Neural progenitor cell (in vitro differentiated cells): ENCODE results near the gene CNN2. TPM values are rescaled to one million over a fixed set of nuclear protein-coding genes. Genes with fewer than 3 reads are reported as not detected.
A peak's percentile ranks its signal among the peaks of the same experiment; 100 is the strongest.

Experiments used
- DNase-seq: peaks from one replicate; pipeline ENCODE4 v3.0.0-alpha.2; 2016; ENCODE audit warnings: low spot score
- H2AFZ ChIP-seq: fragments of 200-600 bp; sonication (generic); replicated peaks from 2 replicates; pipeline ENCODE4 v1.6.1; 2016; ENCODE audit warnings: antibody characterized with exemption
- H3F3A ChIP-seq: fragments of 200-600 bp; sonication (generic); 2 replicates; pipeline ENCODE4 v1.6.1; 2016; ENCODE audit warnings: antibody characterized with exemption, low read depth
- H3K27ac ChIP-seq: fragments of 200-600 bp; sonication (generic); 2 replicates; pipeline ENCODE4 v1.5.1; 2016; ENCODE audit warnings: mild to moderate bottlenecking
- H3K27me3 ChIP-seq: fragments of 200-600 bp; sonication (generic); 2 replicates; pipeline ENCODE4 v1.6.1; 2016; ENCODE audit warnings: mild to moderate bottlenecking, moderate library complexity
- H3K36me3 ChIP-seq: fragments of 200-600 bp; sonication (generic); 2 replicates; pipeline ENCODE4 v1.5.1; 2016
- H3K4me1 ChIP-seq: fragments of 200-600 bp; sonication (generic); 2 replicates; pipeline ENCODE4 v1.6.1; 2016; ENCODE audit warnings: mixed run types
- H3K4me2 ChIP-seq: fragments of 200-600 bp; sonication (generic); 2 replicates; pipeline ENCODE4 v1.6.1; 2016
- H3K4me3 ChIP-seq: fragments of 200-600 bp; sonication (generic); 2 replicates; pipeline ENCODE4 v1.5.1; 2016
- H3K79me2 ChIP-seq: fragments of 200-600 bp; sonication (generic); 2 replicates; pipeline ENCODE4 v1.6.1; 2016; ENCODE audit warnings: low read depth
- H3K9ac ChIP-seq: fragments of 200-600 bp; sonication (generic); 2 replicates; pipeline ENCODE4 v1.6.1; 2016
- H3K9me3 ChIP-seq: fragments of 200-600 bp; sonication (generic); 2 replicates; pipeline ENCODE4 v1.5.1; 2016; ENCODE audit warnings: low read depth
- H4K20me1 ChIP-seq: fragments of 200-600 bp; sonication (generic); 2 replicates; pipeline ENCODE4 v1.6.1; 2016; ENCODE audit warnings: low read depth
- H3K27ac Mint-ChIP-seq: 3 replicates; pipeline ENCODE4 v1.8.0; 2021; ENCODE audit warnings: mixed read lengths
- H3K27me3 Mint-ChIP-seq: 2 replicates; pipeline ENCODE4 v1.8.0; 2022; ENCODE audit warnings: low read depth, mild to moderate bottlenecking, inconsistent platforms, moderate library complexity, mixed read lengths; ENCODE audit not compliant: insufficient read depth
- H3K36me3 Mint-ChIP-seq: 3 replicates; pipeline ENCODE4 v1.8.0; 2021; ENCODE audit warnings: mixed read lengths
- H3K4me1 Mint-ChIP-seq: 3 replicates; pipeline ENCODE4 v1.8.0; 2021; ENCODE audit warnings: mixed read lengths
- H3K4me3 Mint-ChIP-seq: 3 replicates; pipeline ENCODE4 v1.8.0; 2021; ENCODE audit warnings: mild to moderate bottlenecking, moderate library complexity, mixed read lengths
- H3K9me3 Mint-ChIP-seq: 3 replicates; pipeline ENCODE4 v1.8.0; 2020; ENCODE audit warnings: mixed read lengths
- EZH2 ChIP-seq: fragments of 200-600 bp; sonication (generic); IDR thresholded peaks from 2 replicates; pipeline ENCODE4 v1.6.1; 2017; ENCODE audit warnings: antibody characterized with exemption, mild to moderate bottlenecking, moderate library complexity
- EZH2phosphoT487 ChIP-seq: fragments of 200-600 bp; sonication (generic); IDR thresholded peaks from 2 replicates; pipeline ENCODE4 v1.6.1; 2017; ENCODE audit warnings: antibody characterized with exemption
- total RNA-seq: library from RNA; depleted of rRNA; stranded (reverse); fragments of >200 nt; gene quantifications from 2 replicates; pipeline ENCODE4 v1.2.3, GENCODE V29; 2015; ENCODE audit warnings: low replicate concordance
- TF ChIP-seq, protein P1 (sequence below): fragments of 200-600 bp; sonication (generic); IDR thresholded peaks from 2 replicates; pipeline ENCODE4 v1.5.1; 2017; ENCODE audit warnings: antibody characterized with exemption, mild to moderate bottlenecking

The CNN2 gene
- total RNA-seq, 1 donor from 2014 or later: 131 TPM

DNA sequence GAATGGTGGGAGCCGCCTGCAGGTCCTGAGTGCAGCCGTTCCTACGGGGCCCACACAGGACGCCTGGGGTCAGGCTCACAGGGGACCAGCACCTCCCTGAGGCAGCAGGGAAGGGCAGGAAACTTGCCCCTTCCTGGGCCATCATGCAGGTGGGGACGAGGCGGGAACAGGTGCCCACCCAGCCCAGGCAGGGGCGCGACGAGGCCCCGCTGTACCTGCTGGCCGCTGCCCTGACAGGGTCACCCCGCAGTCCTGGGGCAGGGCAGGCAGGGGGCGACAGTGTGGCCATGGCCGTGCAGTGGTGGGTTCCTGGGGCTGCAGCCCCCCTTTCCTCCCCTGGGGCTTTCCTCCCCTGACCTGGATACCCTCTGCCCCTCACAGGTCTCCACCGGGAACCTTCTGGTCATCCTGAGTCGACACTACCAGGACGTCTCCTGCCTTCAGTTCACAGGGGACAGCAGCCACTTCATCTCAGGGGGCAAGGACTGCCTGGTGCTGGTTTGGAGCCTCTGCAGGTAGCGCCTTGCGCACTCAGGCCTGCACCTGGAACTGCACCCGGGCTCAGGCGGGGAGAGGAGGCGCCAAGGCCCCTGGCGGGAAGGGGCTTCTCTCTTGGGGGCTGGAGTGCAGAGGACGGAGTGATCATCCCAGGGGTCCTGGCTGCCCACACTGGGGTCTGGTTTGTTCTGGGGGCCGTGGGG, 36.9 kb upstream of the CNN2 start:
- Mint-ChIP-seq H3K9me3 (no peaks in the 10 kb centered on the region), H3K4me3 (no peak overlapping the region), H3K36me3 (peaks cover 11% of the 10 kb centered on the region), H3K27me3 (peaks cover 8% of the 10 kb centered on the region), H3K27ac (no peak overlapping the region), H3K4me1 (peaks cover 5% of the 10 kb centered on the region)
- Histone ChIP-seq H3K36me3 (no peaks in the 10 kb centered on the region), H2AFZ (no peak overlapping the region), H3K4me2 (no peak overlapping the region), H3K9me3 (no peaks in the 10 kb centered on the region), H3F3A (peaks cover 19% of the 10 kb centered on the region), H3K27me3 (no peaks in the 10 kb centered on the region), H3K79me2 (peaks cover 13% of the 10 kb centered on the region), H3K4me3 (no peak overlapping the region), H3K27ac (no peak overlapping the region), H3K9ac (no peak overlapping the region), H3K4me1 (peaks cover 4% of the 10 kb centered on the region), H4K20me1 (peaks cover 13% of the 10 kb centered on the region)
- TF ChIP-seq EZH2 (no peak), EZH2phosphoT487 (no peak)
- TF ChIP-seq, protein P1, sequence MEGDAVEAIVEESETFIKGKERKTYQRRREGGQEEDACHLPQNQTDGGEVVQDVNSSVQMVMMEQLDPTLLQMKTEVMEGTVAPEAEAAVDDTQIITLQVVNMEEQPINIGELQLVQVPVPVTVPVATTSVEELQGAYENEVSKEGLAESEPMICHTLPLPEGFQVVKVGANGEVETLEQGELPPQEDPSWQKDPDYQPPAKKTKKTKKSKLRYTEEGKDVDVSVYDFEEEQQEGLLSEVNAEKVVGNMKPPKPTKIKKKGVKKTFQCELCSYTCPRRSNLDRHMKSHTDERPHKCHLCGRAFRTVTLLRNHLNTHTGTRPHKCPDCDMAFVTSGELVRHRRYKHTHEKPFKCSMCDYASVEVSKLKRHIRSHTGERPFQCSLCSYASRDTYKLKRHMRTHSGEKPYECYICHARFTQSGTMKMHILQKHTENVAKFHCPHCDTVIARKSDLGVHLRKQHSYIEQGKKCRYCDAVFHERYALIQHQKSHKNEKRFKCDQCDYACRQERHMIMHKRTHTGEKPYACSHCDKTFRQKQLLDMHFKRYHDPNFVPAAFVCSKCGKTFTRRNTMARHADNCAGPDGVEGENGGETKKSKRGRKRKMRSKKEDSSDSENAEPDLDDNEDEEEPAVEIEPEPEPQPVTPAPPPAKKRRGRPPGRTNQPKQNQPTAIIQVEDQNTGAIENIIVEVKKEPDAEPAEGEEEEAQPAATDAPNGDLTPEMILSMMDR: peak; percentile 39
- DNase-seq: no peak

DNA sequence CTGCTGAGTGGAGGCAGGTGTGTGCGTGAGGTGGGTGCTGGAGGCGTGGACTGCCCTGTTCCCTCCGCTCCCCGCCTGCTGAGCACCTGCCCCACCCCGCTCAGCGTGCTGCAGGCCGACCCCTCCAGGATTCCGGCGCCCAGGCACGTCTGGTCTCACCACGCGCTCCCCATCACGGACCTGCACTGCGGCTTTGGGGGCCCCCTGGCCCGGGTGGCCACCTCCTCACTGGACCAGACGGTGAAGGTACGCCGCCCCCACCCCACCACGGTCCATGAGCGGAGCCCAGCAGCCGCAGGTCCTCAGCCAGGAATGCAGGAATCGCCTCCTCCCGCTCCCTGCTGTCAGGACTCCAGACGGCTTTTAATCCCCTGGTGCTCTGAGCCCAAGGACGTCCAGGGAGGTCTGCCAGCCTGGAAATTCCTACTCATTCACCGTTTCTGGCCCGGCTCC, 36.3 kb upstream of the CNN2 start:
- peaks cover 19% of the 10 kb centered on the region for H3F3A ChIP-seq
- H2AFZ ChIP-seq: no peak overlapping the region
- H3K4me2 ChIP-seq: no peak overlapping the region
- Mint-ChIP-seq H3K9me3 (no peaks in the 10 kb centered on the region), H3K4me3 (no peak overlapping the region), H3K36me3 (peaks cover 11% of the 10 kb centered on the region), H3K27me3 (peaks cover 6% of the 10 kb centered on the region), H3K27ac (no peak overlapping the region), H3K4me1 (no peaks in the 10 kb centered on the region)
- H3K27me3 ChIP-seq: peaks cover 2% of the 10 kb centered on the region
- peak; percentile 30 for DNase-seq
- H4K20me1 ChIP-seq: peaks cover 16% of the 10 kb centered on the region
- peaks cover under 1% of the 10 kb centered on the region for H3K4me1 ChIP-seq
- H3K27ac ChIP-seq: no peak overlapping the region
- H3K9ac ChIP-seq: no peak overlapping the region
- H3K9me3 ChIP-seq: no peaks in the 10 kb centered on the region
- H3K36me3 ChIP-seq: no peaks in the 10 kb centered on the region
- no peak overlapping the region for H3K4me3 ChIP-seq
- no peak for TF ChIP-seq EZH2phosphoT487
- TF ChIP-seq EZH2: no peak
- TF ChIP-seq, protein P1: no peak
- peaks cover 8% of the 10 kb centered on the region for H3K79me2 ChIP-seq

DNA sequence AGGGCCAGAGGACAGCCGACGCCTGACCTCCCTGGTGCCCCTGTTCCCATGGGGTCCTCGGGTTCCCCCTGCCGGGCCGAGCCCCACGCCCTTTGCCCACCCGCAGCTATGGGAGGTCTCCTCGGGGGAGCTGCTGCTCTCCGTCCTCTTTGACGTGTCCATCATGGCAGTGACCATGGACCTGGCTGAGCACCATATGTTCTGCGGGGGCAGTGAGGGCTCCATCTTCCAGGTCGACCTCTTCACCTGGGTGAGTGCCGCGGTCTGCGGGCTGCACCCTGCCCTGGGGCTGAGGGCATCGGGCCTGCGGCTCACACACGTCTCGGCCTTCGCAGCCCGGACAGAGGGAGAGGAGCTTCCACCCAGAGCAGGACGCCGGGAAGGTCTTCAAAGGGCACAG, 35.7 kb upstream of the CNN2 start:
- TF ChIP-seq EZH2 (no peak), EZH2phosphoT487 (no peak)
- Histone ChIP-seq H2AFZ (no peak overlapping the region), H4K20me1 (peaks cover 16% of the 10 kb centered on the region), H3K4me2 (no peak overlapping the region), H3K9ac (no peak overlapping the region), H3K27ac (no peak overlapping the region), H3K4me3 (no peak overlapping the region), H3K9me3 (no peaks in the 10 kb centered on the region), H3K4me1 (no peaks in the 10 kb centered on the region), H3K27me3 (peaks cover 8% of the 10 kb centered on the region), H3K79me2 (peaks cover 2% of the 10 kb centered on the region), H3F3A (peaks cover 16% of the 10 kb centered on the region), H3K36me3 (no peaks in the 10 kb centered on the region)
- no peaks in the 10 kb centered on the region for H3K4me1 Mint-ChIP-seq
- H3K27me3 Mint-ChIP-seq: peaks cover 3% of the 10 kb centered on the region
- H3K9me3 Mint-ChIP-seq: no peaks in the 10 kb centered on the region
- DNase-seq: no peak
- H3K27ac Mint-ChIP-seq: no peak overlapping the region
- no peak overlapping the region for H3K4me3 Mint-ChIP-seq
- H3K36me3 Mint-ChIP-seq: peaks cover 11% of the 10 kb centered on the region
